C1 segment of cervical spinal cord (tissue), 14 donors: ENCODE measurements around the gene MYO5A.
A peak's percentile ranks its signal among the peaks of the same experiment; 100 is the strongest.

ENCODE experiments used
- DNase-seq, 14 donors: peaks; one replicate each; lab custom pipeline; 2025; lab: John Stamatoyannopoulos, UW

Gene MYO5A

DNA sequence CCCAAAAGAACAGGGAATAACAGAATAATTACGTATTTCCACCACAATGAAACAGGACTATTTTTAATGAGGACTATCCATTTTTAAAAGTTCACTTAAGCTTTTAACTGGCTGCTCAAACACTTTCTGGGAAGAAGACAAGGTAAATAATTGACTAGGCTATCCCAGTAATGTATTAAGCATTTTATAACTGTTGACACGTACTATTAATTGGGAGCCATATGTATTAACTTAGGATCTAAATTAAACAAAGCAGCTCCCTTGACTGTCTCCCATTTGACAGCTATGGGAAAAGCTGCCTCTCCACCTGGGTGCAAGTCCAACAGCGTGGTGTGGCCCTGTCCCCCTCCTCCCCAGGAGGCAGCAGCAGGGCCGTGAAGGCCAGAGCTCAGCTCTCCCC, 269.2 kb downstream of the MYO5A start:
- no peak for DNase-seq

DNA sequence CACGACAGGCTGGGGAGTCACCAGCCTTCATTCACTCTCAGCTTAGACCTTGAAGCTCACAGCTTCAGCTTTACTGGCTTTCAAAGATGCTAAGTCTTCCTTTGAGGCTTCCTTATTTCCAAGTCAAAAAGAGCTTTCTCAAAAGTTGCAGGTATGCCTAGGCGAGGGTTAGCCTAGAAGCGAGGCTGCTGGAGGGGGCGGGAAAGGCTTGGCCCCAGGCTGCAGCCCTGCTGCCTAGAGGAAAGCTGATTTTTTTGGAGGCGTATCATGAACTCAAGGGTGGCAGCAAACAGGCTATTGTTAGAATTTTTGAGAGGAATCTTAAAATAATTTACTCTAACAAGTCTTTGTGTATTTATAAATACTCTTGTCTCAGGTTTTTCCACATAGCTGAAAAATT, 270.2 kb downstream of the MYO5A start:
- DNase-seq = no peak

DNA sequence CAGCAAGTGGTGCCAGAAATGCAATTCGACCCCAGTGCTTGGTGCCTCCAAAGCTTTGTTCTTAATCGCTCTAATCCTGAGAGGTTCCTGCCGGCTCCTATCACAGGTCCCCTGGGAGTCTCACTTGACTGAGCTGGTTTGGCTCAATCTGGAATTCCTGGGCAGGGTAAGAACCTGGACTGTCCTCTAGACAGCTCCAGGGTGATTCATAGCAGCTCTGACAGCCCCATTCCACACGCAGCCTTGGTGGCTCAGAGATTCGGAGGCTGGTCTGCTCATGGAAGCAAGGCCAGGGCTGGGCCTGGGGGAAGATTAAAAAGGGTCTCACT, 271.0 kb downstream of the MYO5A start:
- peak in 1 of 14 donors; percentile 6 for DNase-seq
